ENCODE measurements around the gene NLGN4Y.
"Not testable (repeated sequence)": the region's sequence is repeated elsewhere in the genome, so short reads cannot be mapped to it uniquely, and the experiment has no call there.

Gene NLGN4Y

DNA sequence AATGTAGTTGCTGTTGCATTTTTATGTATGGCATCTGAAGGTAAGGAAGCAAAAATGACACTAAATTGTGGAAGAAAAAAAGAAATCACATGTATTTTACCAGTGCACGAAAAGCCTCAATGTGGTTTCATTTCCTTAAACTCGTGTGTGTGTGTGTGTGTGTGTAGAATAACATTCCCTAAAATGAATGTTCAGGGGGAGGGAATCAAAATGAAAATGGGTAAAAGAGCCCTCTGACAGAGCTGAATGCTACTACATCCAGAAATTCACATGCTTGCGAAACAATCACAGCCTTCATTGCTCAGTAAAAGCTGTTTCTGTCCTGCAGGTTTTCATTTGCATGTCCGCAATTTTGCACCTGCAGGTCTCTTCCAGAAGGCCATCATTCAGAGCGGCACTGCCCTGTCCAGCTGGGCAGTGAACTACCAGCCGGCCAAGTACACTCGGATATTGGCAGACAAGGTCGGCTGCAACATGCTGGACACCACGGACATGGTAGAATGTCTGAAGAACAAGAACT, 305.1 kb downstream of the NLGN4Y start:
- DNase-seq: peak in 3 of 10 donors; percentile 10 to 15 (median 10)
- intact Hi-C loops (cut with DNase I): no loop called here

GRCh38 chrY:14834103-14835060, 310.1 kb downstream of the NLGN4Y start:
- intact Hi-C loops (cut with DNase I): no loop called here
- no peak for DNase-seq

DNA sequence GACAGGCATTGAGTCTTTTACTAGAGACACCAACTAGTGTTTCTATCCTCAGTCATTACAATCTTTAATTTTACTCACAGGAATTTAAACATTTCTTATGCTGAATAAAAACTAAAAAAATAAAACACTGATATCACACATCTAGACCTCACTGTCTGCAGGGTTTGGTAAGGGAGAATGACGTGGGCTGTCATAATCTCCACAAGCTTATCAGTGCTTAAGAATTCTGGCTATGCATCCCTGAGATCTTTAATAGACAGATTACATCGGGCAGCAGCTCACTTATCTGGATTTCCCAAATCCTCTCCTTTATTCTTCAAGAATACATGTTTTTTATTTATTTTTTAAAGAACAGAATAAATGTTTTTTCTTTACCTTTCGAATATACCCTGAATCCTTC, 313.1 kb downstream of the NLGN4Y start:
- intact Hi-C loops (cut with DNase I): no loop called here
- DNase-seq: no peak

DNA sequence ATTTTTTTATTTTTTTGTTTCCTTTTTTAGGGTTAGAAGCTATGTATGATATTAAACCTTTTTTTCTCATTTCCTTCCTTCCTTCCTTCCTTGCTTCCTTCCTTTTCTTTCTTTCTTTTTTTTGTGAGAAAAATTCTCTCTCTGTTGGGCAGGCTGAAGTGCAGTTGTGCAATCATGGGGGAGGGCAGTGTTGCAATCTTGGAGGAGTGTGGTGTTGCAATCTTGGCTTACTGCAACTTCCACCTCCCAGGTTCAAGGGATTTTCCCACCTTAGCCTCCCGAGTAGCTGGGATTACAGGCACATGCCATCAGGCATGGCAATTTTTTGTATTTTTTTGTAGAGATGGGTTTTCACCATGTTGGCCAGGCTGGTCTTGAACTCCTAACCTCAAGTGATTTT, 326.4 kb downstream of the NLGN4Y start:
- DNase-seq: no peak

DNA sequence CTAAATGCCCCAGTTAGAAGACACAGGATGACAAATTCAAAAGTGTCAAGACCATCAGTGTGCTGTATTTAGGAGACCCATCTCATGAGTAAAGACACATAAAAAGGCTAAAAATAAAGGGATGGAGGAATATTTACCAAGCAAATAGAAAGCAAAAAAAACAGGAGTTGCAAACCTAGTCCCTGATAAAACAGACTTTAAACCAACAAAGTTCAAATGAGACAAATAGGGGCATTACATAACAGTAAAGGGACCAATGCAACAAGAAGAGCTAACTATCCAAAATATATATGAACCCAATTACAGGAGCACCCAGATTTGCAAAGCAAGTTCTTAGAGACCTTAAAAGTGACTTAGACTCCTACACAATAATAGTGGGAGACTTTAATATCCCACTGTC, 336.1 kb downstream of the NLGN4Y start:
- intact Hi-C loops (cut with DNase I): no loop called here
- DNase-seq: no peak

More for the DNA sequence above, 326.4 kb downstream of the NLGN4Y start:
- intact Hi-C loops (cut with DNase I): no loop called here

GRCh38 chrY:14861033-14861432, 336.7 kb downstream of the NLGN4Y start:
- DNase-seq; intact Hi-C loops (cut with DNase I): not testable (repeated sequence)

GRCh38 chrY:14871971-14872370, 347.6 kb downstream of the NLGN4Y start:
- intact Hi-C loops (cut with DNase I): no loop called here

More at GRCh38 chrY:14871971-14872370, 347.6 kb downstream of the NLGN4Y start:
- no peak for DNase-seq

Data from posterior cingulate gyrus (tissue), 11 donors.